GM12891 (cell line): Measurements from ENCODE around the gene CSNK1G3.

Source experiments
- POLR2A ChIP-seq: IDR thresholded peaks from 2 replicates; pipeline ENCODE4 v1.6.1; 2011; ENCODE audit warnings: low read depth, low read length, control low read depth
- POLR2AphosphoS5 ChIP-seq: IDR thresholded peaks from 2 replicates; pipeline ENCODE4 v1.6.1; 2011; ENCODE audit warnings: low read depth, low read length, control low read depth

DNA sequence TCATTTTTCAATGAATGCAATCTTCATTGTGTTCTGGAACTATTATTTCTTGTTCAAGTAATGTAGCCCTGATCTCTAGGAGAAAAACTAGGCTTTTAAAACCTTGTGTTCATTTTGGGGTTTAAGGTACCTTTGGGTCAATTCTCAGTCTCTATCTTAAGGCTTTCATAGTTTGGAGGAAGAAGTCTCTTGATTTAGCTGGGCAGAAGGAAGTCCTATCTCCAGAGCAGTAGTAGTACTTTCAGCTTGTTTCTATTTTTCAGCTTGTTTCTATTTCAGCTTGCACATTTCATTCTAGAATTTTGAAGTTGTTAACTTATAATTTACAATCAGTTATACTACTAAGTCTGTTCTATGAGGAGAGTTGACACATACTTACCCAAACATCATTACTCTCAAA is 15.2 kb downstream of the CSNK1G3 start:
- no peak for TF ChIP-seq POLR2AphosphoS5
- TF ChIP-seq POLR2A = no peak
